Gastrocnemius medialis (tissue), 4 donors: ENCODE results near the gene FRMD5. TPM values are rescaled to one million over a fixed set of nuclear protein-coding genes. Genes with fewer than 3 reads are reported as not detected.
"Not testable (repeated sequence)": the region's sequence is repeated elsewhere in the genome, so short reads cannot be mapped to it uniquely, and the experiment has no call there.

Experiments
- ATAC-seq, 2 donors: fragments of 150-250 bp; one replicate each; pipeline ENCODE4 v1.9.1; 2016
- DNase-seq, 2 donors: peaks; one replicate each; pipeline ENCODE4 v3.0.0-alpha.2; 2019
- H3K27ac ChIP-seq, 4 donors: fragments of 200-600 bp; sonication (generic); 1 replicate in 1 of 4; 2 replicates in 3 of 4; pipeline ENCODE4 v1.5.1; 2016 to 2018; ENCODE audit warnings: mild to moderate bottlenecking in 2 of 4, moderate library complexity in 1 of 4
- H3K27me3 ChIP-seq, 3 donors: fragments of 200-600 bp; sonication (generic) in 2 of 3; 1 replicate in 1 of 3; 2 replicates in 2 of 3; pipeline versions ENCODE4 v1.5.1 to v1.6.0; 2016 to 2019; ENCODE audit warnings: mild to moderate bottlenecking in 1 of 3, moderate library complexity in 1 of 3
- H3K36me3 ChIP-seq, 2 donors: fragments of 200-600 bp; sonication (generic) in 1 of 2; one replicate each; pipeline ENCODE4 v1.5.1; 2017 to 2018
- H3K4me1 ChIP-seq, 2 donors: fragments of 200-600 bp; sonication (generic) in 1 of 2; one replicate each; pipeline ENCODE4 v1.5.1; 2016 to 2017; ENCODE audit warnings: mild to moderate bottlenecking in 2 of 2
- H3K4me3 ChIP-seq, 4 donors: fragments of 200-600 bp; sonication (generic) in 3 of 4; 1 replicate in 1 of 4; 2 replicates in 3 of 4; pipeline ENCODE4 v1.5.1; 2016 to 2019; ENCODE audit warnings: mild to moderate bottlenecking in 2 of 4
- H3K9me3 ChIP-seq, 3 donors: fragments of 200-600 bp; sonication (generic) in 2 of 3; 1 replicate in 1 of 3; 2 replicates in 2 of 3; pipeline ENCODE4 v1.5.1; 2016 to 2019
- POLR2A ChIP-seq, 2 donors: fragments of 450-650 bp; IDR thresholded peaks; one replicate each; pipeline ENCODE4 v1.6.1; 2017; ENCODE audit warnings: antibody characterized with exemption in 2 of 2, mild to moderate bottlenecking in 2 of 2, moderate library complexity in 2 of 2
- in situ Hi-C, 4 donors: fragments of 200-750 bp; cut with MboI; loops; one replicate each; pipeline versions ENCODE4 v1.15.0 to v1.8.0; 2017; ENCODE audit warnings: low sequenced_read_pairs in 4 of 4
- intact Hi-C: fragments of 100-400 bp; cut with DNase I; formaldehyde crosslinking; loops from one replicate; pipeline ENCODE4 v1.15.1; 2023; ENCODE audit warnings: low total_unique reads
- total RNA-seq, 4 donors: library from RNA; depleted of rRNA; stranded (reverse); fragments of >200 nt; gene quantifications; one replicate each; pipeline versions ENCODE4 v1.1.0 to v1.2.3, GENCODE V29; 2016
- TF ChIP-seq, protein P1 (sequence below), 5 experiments: fragments of 450-650 bp in 3 of 5; fragments of 200-600 bp in 2 of 5; sonication (generic) in 2 of 5; IDR thresholded peaks in 4 of 5; conservative IDR thresholded peaks in 1 of 5; 1 replicate in 4 of 5; 2 replicates in 1 of 5; pipeline ENCODE4 v1.5.1; 2016 to 2019; ENCODE audit warnings: antibody characterized with exemption in 5 of 5, mild to moderate bottlenecking in 3 of 5, moderate library complexity in 3 of 5

The FRMD5 gene
- total RNA-seq, 4 donors from 2014 or later: 0.04 TPM; not detected in 3

DNA sequence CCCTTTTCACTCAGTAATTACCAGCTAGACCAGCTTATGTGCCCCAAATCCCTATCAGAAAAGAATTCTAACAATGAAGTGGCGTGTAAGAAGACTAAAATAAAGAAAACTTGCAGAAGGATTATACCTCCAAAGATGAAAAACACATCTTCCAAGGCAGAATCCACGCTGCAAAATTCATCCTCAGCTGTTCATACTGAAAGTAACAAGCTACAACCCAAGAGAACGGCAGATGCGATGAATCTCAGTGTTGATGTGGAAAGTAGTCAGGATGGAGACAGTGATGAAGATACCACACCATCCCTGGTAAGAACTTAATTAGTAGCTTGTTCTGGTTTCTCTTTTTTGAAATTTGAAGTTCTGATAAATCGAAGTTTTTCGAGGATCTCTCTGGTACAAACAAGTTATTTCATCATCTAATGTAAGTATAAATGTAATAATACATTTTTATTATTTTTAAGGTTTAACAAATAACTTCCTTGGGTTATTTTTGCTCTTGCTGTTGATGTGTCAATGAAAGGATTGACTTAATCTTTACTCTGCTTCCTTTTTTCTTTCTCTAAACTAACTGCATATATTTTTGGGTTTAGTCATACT, 366.9 kb downstream of the FRMD5 start:
- TF ChIP-seq, protein P1, sequence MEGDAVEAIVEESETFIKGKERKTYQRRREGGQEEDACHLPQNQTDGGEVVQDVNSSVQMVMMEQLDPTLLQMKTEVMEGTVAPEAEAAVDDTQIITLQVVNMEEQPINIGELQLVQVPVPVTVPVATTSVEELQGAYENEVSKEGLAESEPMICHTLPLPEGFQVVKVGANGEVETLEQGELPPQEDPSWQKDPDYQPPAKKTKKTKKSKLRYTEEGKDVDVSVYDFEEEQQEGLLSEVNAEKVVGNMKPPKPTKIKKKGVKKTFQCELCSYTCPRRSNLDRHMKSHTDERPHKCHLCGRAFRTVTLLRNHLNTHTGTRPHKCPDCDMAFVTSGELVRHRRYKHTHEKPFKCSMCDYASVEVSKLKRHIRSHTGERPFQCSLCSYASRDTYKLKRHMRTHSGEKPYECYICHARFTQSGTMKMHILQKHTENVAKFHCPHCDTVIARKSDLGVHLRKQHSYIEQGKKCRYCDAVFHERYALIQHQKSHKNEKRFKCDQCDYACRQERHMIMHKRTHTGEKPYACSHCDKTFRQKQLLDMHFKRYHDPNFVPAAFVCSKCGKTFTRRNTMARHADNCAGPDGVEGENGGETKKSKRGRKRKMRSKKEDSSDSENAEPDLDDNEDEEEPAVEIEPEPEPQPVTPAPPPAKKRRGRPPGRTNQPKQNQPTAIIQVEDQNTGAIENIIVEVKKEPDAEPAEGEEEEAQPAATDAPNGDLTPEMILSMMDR (IDR thresholded peaks at IDR 0.05 in 4 of 5, conservative IDR thresholded peaks at IDR 0.05 in 1 of 5): no peak
- in situ Hi-C loops: no loop called here
- no peak overlapping the region for H3K4me3 ChIP-seq

GRCh38 chr15:43826508-43827341, 368.3 kb downstream of the FRMD5 start, which contains the start of gene WDR76:
Gene WDR76, plus strand, starts transcription at chr15:43827002. Its CDS starts 31 bp downstream, at chr15:43827033.
- TF ChIP-seq, protein P1 (IDR thresholded peaks at IDR 0.05 in 4 of 5, conservative IDR thresholded peaks at IDR 0.05 in 1 of 5): no peak
- TF ChIP-seq POLR2A (IDR thresholded peaks at IDR 0.05): peak in 1 of 2 donors; percentile 34
- peak within 1 kb of the TSS; percentile 45 to 57 (median 51) for H3K4me3 ChIP-seq
- H3K36me3 ChIP-seq: peaks cover 0 to under 1% of the 10 kb centered on the region in 2 donors
- peak within 1 kb of the TSS; percentile 63 to 74 (median 70) for H3K27ac ChIP-seq
- peaks cover 17 to 36% of the 10 kb centered on the region in 2 donors for H3K4me1 ChIP-seq
- in situ Hi-C loops: no loop called here
- H3K27me3 ChIP-seq: peaks cover 4 to 25% (median 24%) of the 10 kb centered on the region in 3 donors
- intact Hi-C loops: no loop called here
- ATAC-seq (no peak), DNase-seq (peak; percentile 53 to 57)
- no peaks in the 10 kb centered on the region for H3K9me3 ChIP-seq

More for the DNA sequence above, 366.9 kb downstream of the FRMD5 start:
- Histone ChIP-seq H3K27ac (no peak overlapping the region), H3K9me3 (no peaks in the 10 kb centered on the region), H3K27me3 (peaks cover 4 to 25% (median 24%) of the 10 kb centered on the region in 3 donors), H3K4me1 (peaks cover 7 to 22% of the 10 kb centered on the region in 2 donors), H3K36me3 (no peaks in the 10 kb centered on the region)
- no peak for ATAC-seq
- intact Hi-C loops: no loop called here
- DNase-seq: no peak

DNA sequence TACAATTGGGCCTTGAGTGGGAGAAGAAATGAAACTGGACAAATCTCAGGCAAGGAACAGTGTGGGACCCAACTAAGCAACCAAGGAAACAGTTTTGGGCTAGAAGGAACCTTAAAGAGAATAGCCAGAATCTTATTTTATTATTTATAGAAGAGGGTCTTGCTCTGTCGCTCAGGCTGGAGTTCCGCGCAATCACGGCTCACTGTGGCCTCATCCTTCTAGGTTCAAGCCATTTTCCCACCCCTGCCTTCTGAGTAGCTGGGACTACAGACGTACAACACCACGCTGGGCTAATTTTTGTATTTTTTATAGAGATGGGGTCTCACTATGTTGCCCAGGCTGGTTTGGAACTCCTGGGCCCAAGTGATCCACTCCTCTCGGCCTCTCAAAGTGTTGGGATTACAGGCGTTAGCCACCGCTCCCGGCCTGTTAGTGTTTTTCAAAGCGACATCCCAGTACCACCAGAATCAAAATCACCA, 369.0 kb downstream of the FRMD5 start:
- H3K27me3 ChIP-seq: peaks cover 4 to 25% (median 24%) of the 10 kb centered on the region in 3 donors
- TF ChIP-seq, protein P1 (IDR thresholded peaks at IDR 0.05 in 4 of 5, conservative IDR thresholded peaks at IDR 0.05 in 1 of 5): no peak
- TF ChIP-seq POLR2A (IDR thresholded peaks at IDR 0.05): no peak
- H3K9me3 ChIP-seq: no peaks in the 10 kb centered on the region
- intact Hi-C loops: no loop called here
- peak overlapping the region in 2 of 4 donors; percentile 71 to 74 for H3K27ac ChIP-seq
- peak overlapping the region in 1 of 4 donors; percentile 57 for H3K4me3 ChIP-seq
- peaks cover 18 to 37% of the 10 kb centered on the region in 2 donors for H3K4me1 ChIP-seq
- H3K36me3 ChIP-seq: peaks cover 0 to 7% of the 10 kb centered on the region in 2 donors
- DNase-seq (no peak), ATAC-seq (no peak)
- in situ Hi-C loops: no loop called here

DNA sequence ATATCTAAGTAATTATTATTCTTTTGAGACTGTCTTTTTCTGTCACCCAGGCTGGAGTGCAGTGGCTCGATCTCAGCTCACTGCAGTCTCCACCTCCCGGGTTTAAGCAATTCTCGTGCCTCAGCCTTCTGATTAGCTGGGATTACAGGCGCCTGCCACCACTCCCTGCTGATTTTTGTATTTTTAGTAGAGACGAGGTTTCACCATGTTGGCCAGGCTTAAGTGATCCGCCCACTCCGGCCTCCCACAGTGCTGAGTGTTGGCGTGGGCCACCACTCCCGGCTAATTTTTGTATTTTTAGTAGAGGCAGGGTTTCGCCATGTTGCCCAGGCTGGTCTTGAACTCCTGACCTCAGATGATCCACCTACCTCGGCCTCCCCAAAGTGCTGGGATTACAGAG, 369.8 kb downstream of the FRMD5 start:
- ATAC-seq, in situ Hi-C loops, H3K9me3 ChIP-seq, H3K36me3 ChIP-seq, DNase-seq, intact Hi-C loops, H3K27ac ChIP-seq: not testable (repeated sequence)
- H3K27me3 ChIP-seq: peaks cover 4 to 25% (median 24%) of the 10 kb centered on the region in 3 donors
- peak overlapping the region in 1 of 4 donors; percentile 87 for H3K4me3 ChIP-seq
- H3K4me1 ChIP-seq: peaks cover 18 to 37% of the 10 kb centered on the region in 2 donors
